Thoracic aorta (tissue), 2 donors: Measurements from ENCODE around the gene SHISAL2A. TPM values are rescaled to one million over a fixed set of nuclear protein-coding genes. Genes with fewer than 3 reads are reported as not detected.

ENCODE experiments used
- ATAC-seq: fragments of 150-250 bp; one replicate; pipeline ENCODE4 v1.8.0; 2017; ENCODE audit warnings: low read depth; ENCODE audit not compliant: insufficient number of reproducible peaks, low FRiP score
- DNase-seq: peaks from one replicate; pipeline ENCODE4 v3.0.0-alpha.2; 2020; ENCODE audit warnings: low spot score
- H3K27ac ChIP-seq, 2 donors: fragments of 200-600 bp; sonication (generic); 1 replicate in 1 of 2; 2 replicates in 1 of 2; pipeline ENCODE4 v1.5.1; 2016; ENCODE audit warnings: mild to moderate bottlenecking in 2 of 2, moderate library complexity in 2 of 2
- H3K27me3 ChIP-seq: fragments of 200-600 bp; sonication (generic); replicated peaks from 2 replicates; pipeline ENCODE4 v1.6.0; 2016; ENCODE audit warnings: mild to moderate bottlenecking; ENCODE audit not compliant: insufficient read depth
- H3K36me3 ChIP-seq: fragments of 200-600 bp; sonication (generic); one replicate; pipeline ENCODE4 v1.5.1; 2016
- H3K4me1 ChIP-seq, 2 donors: fragments of 200-600 bp; sonication (generic); 1 replicate in 1 of 2; 2 replicates in 1 of 2; pipeline versions ENCODE4 v1.5.1 to v1.6.0; 2016; ENCODE audit warnings: low read depth in 2 of 2, mild to moderate bottlenecking in 1 of 2; ENCODE audit not compliant: control insufficient read depth in 1 of 2
- H3K4me3 ChIP-seq: fragments of 200-600 bp; sonication (generic); 2 replicates; pipeline ENCODE4 v1.5.1; 2016; ENCODE audit warnings: mild to moderate bottlenecking
- H3K9me3 ChIP-seq: fragments of 200-600 bp; sonication (generic); 2 replicates; pipeline ENCODE4 v1.5.1; 2016
- total RNA-seq, 2 donors: library from RNA; depleted of rRNA; stranded (reverse); fragments of >200 nt; gene quantifications; one replicate each; pipeline versions ENCODE4 v1.1.0 to v1.2.3, GENCODE V29; 2016
- TF ChIP-seq, protein P1 (sequence below): fragments of 200-600 bp; sonication (generic); IDR thresholded peaks from one replicate; pipeline ENCODE4 v1.5.1; 2019; ENCODE audit warnings: antibody characterized with exemption

The SHISAL2A gene
- total RNA-seq, 2 donors from 2014 or later: 0.54 TPM; not detected in 1

DNA sequence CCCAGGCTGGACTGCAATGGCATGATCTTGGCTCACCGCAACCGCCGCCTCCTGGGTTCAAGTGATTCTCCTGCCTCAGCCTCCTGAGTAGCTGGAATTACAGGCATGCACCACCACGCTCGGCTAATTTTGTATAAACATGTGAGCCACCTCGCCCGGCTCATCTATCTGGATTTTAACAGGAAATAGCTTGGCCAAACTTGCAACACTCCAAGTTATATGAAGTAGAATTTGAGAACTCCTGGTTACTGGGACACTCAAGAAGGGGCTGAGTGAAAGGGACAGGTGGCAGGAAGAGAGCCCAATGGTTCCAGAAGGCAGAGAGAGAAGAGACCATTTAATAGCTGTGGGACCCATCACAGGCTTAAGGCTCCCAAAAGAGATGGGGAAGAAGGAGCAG, 33.7 kb upstream of the SHISAL2A start:
- DNase-seq (no peak), ATAC-seq (no peak)
- H3K27me3 ChIP-seq: no peaks in the 10 kb centered on the region

DNA sequence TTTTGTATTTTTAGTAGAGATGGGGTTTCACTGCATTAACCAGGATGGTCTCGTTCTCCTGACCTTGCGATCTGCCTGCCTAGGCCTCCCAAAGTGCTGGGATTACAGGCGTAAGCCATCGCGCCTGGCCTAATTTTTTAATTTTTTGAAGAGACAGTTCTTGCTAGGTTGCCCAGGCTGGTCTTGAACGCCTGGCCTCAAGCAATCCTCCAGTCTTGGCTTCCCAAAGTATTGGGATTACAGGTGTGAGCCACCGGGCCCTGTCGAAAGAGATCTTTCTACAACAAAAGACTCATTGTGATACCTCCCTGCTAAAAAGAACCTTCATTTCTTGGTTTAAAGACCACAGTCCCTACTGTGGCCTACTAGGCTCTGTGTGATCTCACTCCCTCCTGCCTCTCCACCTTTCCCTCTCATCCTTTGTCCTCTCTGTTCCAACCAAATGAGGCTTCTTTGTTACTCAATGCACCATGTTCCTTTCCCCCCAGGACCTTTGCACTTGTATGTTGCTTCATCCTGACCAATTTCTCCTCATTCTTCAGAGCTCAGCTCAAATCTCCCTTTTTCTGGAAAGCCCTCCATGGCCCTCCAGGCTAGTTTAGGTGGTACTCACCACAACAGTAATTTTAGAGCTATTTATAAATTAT, 32.3 kb upstream of the SHISAL2A start:
- H3K27me3 ChIP-seq: no peaks in the 10 kb centered on the region
- ATAC-seq: no peak
- H3K4me1 ChIP-seq: peaks cover 5 to 38% of the 10 kb centered on the region in 2 donors
- DNase-seq: no peak
- no peak overlapping the region for H3K4me3 ChIP-seq
- no peaks in the 10 kb centered on the region for H3K9me3 ChIP-seq
- no peak overlapping the region for H3K27ac ChIP-seq
- TF ChIP-seq, protein P1, sequence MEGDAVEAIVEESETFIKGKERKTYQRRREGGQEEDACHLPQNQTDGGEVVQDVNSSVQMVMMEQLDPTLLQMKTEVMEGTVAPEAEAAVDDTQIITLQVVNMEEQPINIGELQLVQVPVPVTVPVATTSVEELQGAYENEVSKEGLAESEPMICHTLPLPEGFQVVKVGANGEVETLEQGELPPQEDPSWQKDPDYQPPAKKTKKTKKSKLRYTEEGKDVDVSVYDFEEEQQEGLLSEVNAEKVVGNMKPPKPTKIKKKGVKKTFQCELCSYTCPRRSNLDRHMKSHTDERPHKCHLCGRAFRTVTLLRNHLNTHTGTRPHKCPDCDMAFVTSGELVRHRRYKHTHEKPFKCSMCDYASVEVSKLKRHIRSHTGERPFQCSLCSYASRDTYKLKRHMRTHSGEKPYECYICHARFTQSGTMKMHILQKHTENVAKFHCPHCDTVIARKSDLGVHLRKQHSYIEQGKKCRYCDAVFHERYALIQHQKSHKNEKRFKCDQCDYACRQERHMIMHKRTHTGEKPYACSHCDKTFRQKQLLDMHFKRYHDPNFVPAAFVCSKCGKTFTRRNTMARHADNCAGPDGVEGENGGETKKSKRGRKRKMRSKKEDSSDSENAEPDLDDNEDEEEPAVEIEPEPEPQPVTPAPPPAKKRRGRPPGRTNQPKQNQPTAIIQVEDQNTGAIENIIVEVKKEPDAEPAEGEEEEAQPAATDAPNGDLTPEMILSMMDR: no peak
- H3K36me3 ChIP-seq: no peaks in the 10 kb centered on the region

More for the DNA sequence above, 33.7 kb upstream of the SHISAL2A start:
- Histone ChIP-seq H3K9me3 (no peaks in the 10 kb centered on the region), H3K27ac (no peak overlapping the region), H3K4me1 (peaks cover 5 to 25% of the 10 kb centered on the region in 2 donors), H3K4me3 (no peak overlapping the region), H3K36me3 (no peaks in the 10 kb centered on the region)
- TF ChIP-seq, protein P1: no peak

DNA sequence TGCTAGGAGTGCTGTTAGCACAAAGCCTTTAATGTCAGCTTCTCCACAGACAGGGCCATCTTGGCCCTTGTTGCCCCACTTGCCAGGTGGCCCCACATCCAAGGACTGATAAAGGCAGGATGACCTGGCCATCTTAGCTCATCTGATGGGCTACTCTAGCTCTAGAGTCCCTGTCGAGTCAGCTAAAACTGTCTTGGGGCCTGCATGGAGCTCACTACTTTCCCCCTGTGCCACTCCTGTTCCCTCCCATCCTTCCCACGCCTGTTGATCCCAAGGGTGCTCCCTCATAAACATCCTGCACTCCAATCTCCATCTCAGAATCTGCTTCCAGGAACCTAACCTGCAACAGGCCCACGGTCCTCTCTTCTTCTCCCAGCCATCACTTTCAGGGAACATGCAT, 31.4 kb upstream of the SHISAL2A start:
- ATAC-seq (no peak), DNase-seq (no peak)
- H3K4me3 ChIP-seq: peak overlapping the region; percentile 79
- H3K9me3 ChIP-seq: no peaks in the 10 kb centered on the region
- H3K27ac ChIP-seq: peak overlapping the region in 1 of 2 donors; percentile 75
- H3K27me3 ChIP-seq: no peaks in the 10 kb centered on the region
- H3K4me1 ChIP-seq: peaks cover 5 to 44% of the 10 kb centered on the region in 2 donors
- no peaks in the 10 kb centered on the region for H3K36me3 ChIP-seq
- TF ChIP-seq, protein P1: no peak

DNA sequence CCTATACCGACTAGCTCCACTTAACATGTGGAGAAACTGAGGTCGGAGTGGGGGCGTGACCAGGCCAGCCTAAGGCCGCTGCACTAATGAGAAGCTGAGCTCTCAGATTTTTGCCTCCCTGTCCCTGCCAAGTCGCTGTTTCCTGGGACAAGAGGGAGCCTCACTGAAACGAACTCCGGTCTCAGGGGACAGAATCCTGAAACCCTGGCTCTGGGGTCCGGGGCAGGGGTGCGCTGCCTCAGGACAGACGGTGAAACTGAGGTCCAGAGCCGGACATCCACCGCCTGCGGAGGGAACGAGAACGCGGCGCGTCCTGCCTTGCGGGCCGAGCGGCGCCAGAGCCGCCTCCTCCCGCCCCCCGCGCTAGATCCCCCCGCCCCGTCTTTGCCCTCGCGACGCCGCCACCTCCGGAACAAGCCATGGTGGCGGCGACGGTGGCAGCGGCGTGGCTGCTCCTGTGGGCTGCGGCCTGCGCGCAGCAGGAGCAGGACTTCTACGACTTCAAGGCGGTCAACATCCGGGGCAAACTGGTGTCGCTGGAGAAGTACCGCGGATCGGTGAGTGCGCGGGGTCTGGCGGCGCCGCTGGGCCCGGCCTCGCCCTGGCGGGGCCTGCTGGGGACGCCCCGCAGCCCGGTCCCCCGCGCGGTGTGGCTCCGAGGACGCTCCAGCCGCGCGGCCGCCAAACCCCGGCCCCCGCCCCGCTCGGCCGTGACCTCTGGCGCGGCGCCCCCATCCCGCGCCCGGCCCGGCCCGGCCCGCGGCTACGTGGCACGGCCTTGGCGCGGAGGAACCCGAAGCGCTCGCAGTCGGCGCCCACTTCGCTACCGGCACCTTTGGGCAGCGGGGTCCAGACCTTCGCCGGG, 30.7 kb upstream of the SHISAL2A start, which contains the start of gene GPX7:
GPX7 (plus strand) TSS at position 381 of the 865 bp plus-strand sequence; CDS start at position 420, 39 bp downstream.
- Histone ChIP-seq H3K9me3 (no peaks in the 10 kb centered on the region), H3K4me3 (peak within 1 kb of the TSS; percentile 79), H3K27ac (peak within 1 kb of the TSS; percentile 71 to 75), H3K36me3 (peaks cover 6% of the 10 kb centered on the region), H3K27me3 (no peaks in the 10 kb centered on the region), H3K4me1 (peaks cover 5 to 44% of the 10 kb centered on the region in 2 donors)
- ATAC-seq (peak; percentile 26), DNase-seq (no peak)
- TF ChIP-seq, protein P1: no peak
